ENCODE data around the gene CCSER2. TPM values are rescaled to one million over a fixed set of nuclear protein-coding genes. Genes with fewer than 3 reads are reported as not detected.
A peak's percentile ranks its signal among the peaks of the same experiment; 100 is the strongest.
"Not testable (repeated sequence)": the region's sequence is repeated elsewhere in the genome, so short reads cannot be mapped to it uniquely, and the experiment has no call there.

The CCSER2 gene
- total RNA-seq, 1 donor from 2014 or later: 52.3 TPM

GRCh38 chr10:84340632-84341537 lies 12.5 kb downstream of the CCSER2 start:
- H3K27me3 Mint-ChIP-seq (ENCODE audit: insufficient read depth): no peaks in the 10 kb centered on the region
- peak overlapping the region; percentile 88 for H3K27ac Mint-ChIP-seq
- H3K4me1 Mint-ChIP-seq (ENCODE audit: low read depth): peaks cover 63% of the 10 kb centered on the region
- H3K36me3 Mint-ChIP-seq (ENCODE audit: low read depth): peaks cover 33% of the 10 kb centered on the region
- H3K9me3 Mint-ChIP-seq: no peaks in the 10 kb centered on the region
- peak overlapping the region; percentile 38 for H3K4me3 Mint-ChIP-seq
- no peak for DNase-seq (ENCODE audit: low spot score)
- intact Hi-C loops (cut with micrococcal nuclease): no loop called here

- peaks cover 34% of the 10 kb centered on the region for H3K36me3 Mint-ChIP-seq (ENCODE audit: low read depth)
- peak overlapping the region; percentile 38 for H3K4me3 Mint-ChIP-seq
- intact Hi-C loops (cut with micrococcal nuclease): no loop called here
- H3K4me1 Mint-ChIP-seq (ENCODE audit: low read depth): peaks cover 63% of the 10 kb centered on the region
- H3K27ac Mint-ChIP-seq: peak overlapping the region; percentile 88
- no peaks in the 10 kb centered on the region for H3K9me3 Mint-ChIP-seq
- no peak for DNase-seq (ENCODE audit: low spot score)
- H3K27me3 Mint-ChIP-seq (ENCODE audit: insufficient read depth): no peaks in the 10 kb centered on the region
Observed at GRCh38 chr10:84341538-84341856, 13.1 kb downstream of the CCSER2 start.

DNA sequence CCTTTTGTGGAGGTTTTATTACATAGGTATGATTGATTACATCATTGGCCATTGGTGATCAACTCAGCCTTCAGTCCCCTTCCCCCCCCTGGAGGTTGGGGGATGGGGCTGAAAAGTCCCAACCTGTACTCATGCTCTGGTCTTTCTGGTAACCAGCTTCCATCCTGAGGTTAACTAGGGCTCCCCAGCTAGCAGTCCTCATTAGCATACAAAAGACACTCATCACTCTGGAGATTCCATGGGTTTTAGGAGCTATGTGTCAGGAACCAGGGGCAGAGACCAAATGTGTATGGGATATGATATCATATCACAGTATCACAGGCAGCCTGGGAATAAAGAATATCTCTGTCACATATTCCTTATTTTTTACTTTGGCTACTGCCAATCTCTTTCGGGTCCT lies 13.6 kb downstream of the CCSER2 start:
- H3K9me3 Mint-ChIP-seq: no peaks in the 10 kb centered on the region
- H3K27ac Mint-ChIP-seq: peak overlapping the region; percentile 88

GRCh38 chr10:84342584-84342983 lies 14.2 kb downstream of the CCSER2 start:
- Mint-ChIP-seq H3K9me3 (no peaks in the 10 kb centered on the region), H3K27ac (peak overlapping the region; percentile 88), H3K4me1 (ENCODE audit: low read depth) (peaks cover 63% of the 10 kb centered on the region), H3K27me3 (ENCODE audit: insufficient read depth) (no peaks in the 10 kb centered on the region), H3K36me3 (ENCODE audit: low read depth) (peaks cover 34% of the 10 kb centered on the region), H3K4me3 (peak overlapping the region; percentile 58)
- DNase-seq (ENCODE audit: low spot score): no peak
- intact Hi-C loops (cut with micrococcal nuclease): loop anchor here (1.0 to 2.0 kb wide), 2 partner anchors 13 to 14 kb away; no protein-coding TSS in a partner anchor

More for the DNA sequence above, 13.6 kb downstream of the CCSER2 start:
- intact Hi-C loops (cut with micrococcal nuclease): loop anchor here (1.0 to 2.0 kb wide), 2 partner anchors 13 to 15 kb away; no protein-coding TSS in a partner anchor
- no peaks in the 10 kb centered on the region for H3K27me3 Mint-ChIP-seq (ENCODE audit: insufficient read depth)
- H3K36me3 Mint-ChIP-seq (ENCODE audit: low read depth): peaks cover 34% of the 10 kb centered on the region
- H3K4me3 Mint-ChIP-seq: peak overlapping the region; percentile 58
- peaks cover 63% of the 10 kb centered on the region for H3K4me1 Mint-ChIP-seq (ENCODE audit: low read depth)
- no peak for DNase-seq (ENCODE audit: low spot score)

DNA sequence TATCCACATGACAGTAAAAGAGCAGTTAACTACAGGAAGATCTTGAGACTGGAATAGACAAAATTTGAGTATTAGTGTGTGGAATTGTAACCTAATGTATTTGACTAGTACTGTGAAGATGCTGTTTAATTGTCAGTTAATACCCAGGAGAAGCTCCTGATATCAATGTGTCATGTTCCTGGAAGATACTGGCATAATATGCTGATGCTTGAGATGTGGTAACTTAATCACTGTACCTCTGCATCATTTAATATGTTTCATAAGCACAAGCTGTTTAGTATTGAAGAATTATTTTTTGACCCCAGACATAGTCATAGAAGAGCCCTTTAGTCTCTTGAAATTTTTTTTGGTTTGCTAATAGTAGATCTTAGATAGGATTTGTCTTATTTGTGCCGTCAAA lies 15.4 kb downstream of the CCSER2 start:
- intact Hi-C loops (cut with micrococcal nuclease): loop anchor here (2.0 kb wide), 1 partner anchor 13 kb away; no protein-coding TSS in a partner anchor
- H3K4me1 Mint-ChIP-seq (ENCODE audit: low read depth): peaks cover 56% of the 10 kb centered on the region
- H3K9me3 Mint-ChIP-seq: no peaks in the 10 kb centered on the region

GRCh38 chr10:84344526-84344925 lies 16.1 kb downstream of the CCSER2 start:
- H3K4me1 Mint-ChIP-seq (ENCODE audit: low read depth): peaks cover 58% of the 10 kb centered on the region
- intact Hi-C loops (cut with micrococcal nuclease): no loop called here
- peak overlapping the region; percentile 2 for H3K4me3 Mint-ChIP-seq
- H3K27ac Mint-ChIP-seq: peak overlapping the region; percentile 7
- DNase-seq (ENCODE audit: low spot score): no peak
- no peaks in the 10 kb centered on the region for H3K27me3 Mint-ChIP-seq (ENCODE audit: insufficient read depth)
- peaks cover 29% of the 10 kb centered on the region for H3K36me3 Mint-ChIP-seq (ENCODE audit: low read depth)
- no peaks in the 10 kb centered on the region for H3K9me3 Mint-ChIP-seq

More for the DNA sequence above, 15.4 kb downstream of the CCSER2 start:
- no peak overlapping the region for H3K27ac Mint-ChIP-seq
- no peak overlapping the region for H3K4me3 Mint-ChIP-seq
- peaks cover 32% of the 10 kb centered on the region for H3K36me3 Mint-ChIP-seq (ENCODE audit: low read depth)
- no peaks in the 10 kb centered on the region for H3K27me3 Mint-ChIP-seq (ENCODE audit: insufficient read depth)
- no peak for DNase-seq (ENCODE audit: low spot score)

DNA sequence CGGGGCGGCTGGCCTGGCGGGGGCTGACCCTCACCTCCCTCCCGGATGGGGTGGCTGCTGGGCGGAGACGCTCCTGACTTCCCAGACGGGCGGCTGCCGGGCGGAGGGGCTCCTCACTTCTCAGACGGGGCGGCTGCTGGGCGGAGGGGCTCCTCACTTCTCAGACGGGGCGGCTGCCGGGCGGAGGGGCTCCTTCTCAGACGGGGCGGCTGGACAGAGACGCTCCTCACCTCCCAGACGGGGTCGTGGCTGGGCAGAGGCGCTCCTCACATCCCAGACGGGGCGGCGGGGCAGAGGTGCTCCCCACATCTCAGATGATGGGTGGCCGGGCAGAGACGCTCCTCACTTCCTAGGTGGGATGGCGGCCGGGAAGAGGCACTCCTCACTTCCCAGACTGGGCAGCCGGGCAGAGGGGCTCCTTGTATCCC lies 19.2 kb downstream of the CCSER2 start:
- intact Hi-C loops (cut with micrococcal nuclease); H3K27ac Mint-ChIP-seq; H3K4me3 Mint-ChIP-seq; H3K9me3 Mint-ChIP-seq; H3K27me3 Mint-ChIP-seq (ENCODE audit: insufficient read depth); DNase-seq (ENCODE audit: low spot score): not testable (repeated sequence)
- H3K36me3 Mint-ChIP-seq (ENCODE audit: low read depth): peaks cover 16% of the 10 kb centered on the region
- peaks cover 47% of the 10 kb centered on the region for H3K4me1 Mint-ChIP-seq (ENCODE audit: low read depth)

- peaks cover 12% of the 10 kb centered on the region for H3K36me3 Mint-ChIP-seq (ENCODE audit: low read depth)
- no peaks in the 10 kb centered on the region for H3K9me3 Mint-ChIP-seq
- DNase-seq (ENCODE audit: low spot score): no peak
- no peak overlapping the region for H3K27ac Mint-ChIP-seq
- no peaks in the 10 kb centered on the region for H3K27me3 Mint-ChIP-seq (ENCODE audit: insufficient read depth)
- intact Hi-C loops (cut with micrococcal nuclease): no loop called here
- H3K4me1 Mint-ChIP-seq (ENCODE audit: low read depth): peaks cover 47% of the 10 kb centered on the region
- H3K4me3 Mint-ChIP-seq: no peak overlapping the region
Observed at GRCh38 chr10:84348447-84348846, 20.1 kb downstream of the CCSER2 start.

DNA sequence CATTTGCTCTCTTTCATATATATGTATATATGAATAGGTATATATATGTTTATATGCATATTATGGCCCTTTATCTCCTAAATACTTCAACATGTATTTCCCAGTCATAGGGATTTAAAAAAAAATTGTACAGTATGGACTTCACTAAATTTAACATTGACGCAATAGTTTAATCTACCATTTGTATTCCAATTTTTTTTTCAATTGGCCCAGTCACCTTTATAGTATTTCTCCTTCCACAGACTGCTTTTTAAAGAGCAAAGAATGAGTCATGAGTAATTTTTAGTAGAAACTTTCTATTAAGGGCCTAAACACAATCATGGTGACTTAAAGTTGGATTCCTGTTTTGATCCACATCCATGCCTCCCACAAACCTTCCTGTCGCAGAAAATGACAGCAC lies 20.5 kb downstream of the CCSER2 start:
- Mint-ChIP-seq H3K4me1 (ENCODE audit: low read depth) (peaks cover 47% of the 10 kb centered on the region), H3K36me3 (ENCODE audit: low read depth) (peaks cover 10% of the 10 kb centered on the region), H3K27ac (no peak overlapping the region), H3K4me3 (no peak overlapping the region), H3K27me3 (ENCODE audit: insufficient read depth) (no peaks in the 10 kb centered on the region), H3K9me3 (no peaks in the 10 kb centered on the region)
- intact Hi-C loops (cut with micrococcal nuclease): no loop called here
- DNase-seq (ENCODE audit: low spot score): no peak

GRCh38 chr10:84352251-84352842 lies 24.0 kb downstream of the CCSER2 start:
- Mint-ChIP-seq H3K36me3 (ENCODE audit: low read depth) (peaks cover 9% of the 10 kb centered on the region), H3K4me3 (no peak overlapping the region), H3K27me3 (ENCODE audit: insufficient read depth) (no peaks in the 10 kb centered on the region), H3K4me1 (ENCODE audit: low read depth) (peaks cover 65% of the 10 kb centered on the region), H3K27ac (no peak overlapping the region), H3K9me3 (no peaks in the 10 kb centered on the region)
- intact Hi-C loops (cut with micrococcal nuclease): loop anchor here (1.0 to 2.0 kb wide), 5 partner anchors 18 to 185 kb away; no protein-coding TSS in a partner anchor
- peak; percentile 49 for DNase-seq (ENCODE audit: low spot score)

DNA sequence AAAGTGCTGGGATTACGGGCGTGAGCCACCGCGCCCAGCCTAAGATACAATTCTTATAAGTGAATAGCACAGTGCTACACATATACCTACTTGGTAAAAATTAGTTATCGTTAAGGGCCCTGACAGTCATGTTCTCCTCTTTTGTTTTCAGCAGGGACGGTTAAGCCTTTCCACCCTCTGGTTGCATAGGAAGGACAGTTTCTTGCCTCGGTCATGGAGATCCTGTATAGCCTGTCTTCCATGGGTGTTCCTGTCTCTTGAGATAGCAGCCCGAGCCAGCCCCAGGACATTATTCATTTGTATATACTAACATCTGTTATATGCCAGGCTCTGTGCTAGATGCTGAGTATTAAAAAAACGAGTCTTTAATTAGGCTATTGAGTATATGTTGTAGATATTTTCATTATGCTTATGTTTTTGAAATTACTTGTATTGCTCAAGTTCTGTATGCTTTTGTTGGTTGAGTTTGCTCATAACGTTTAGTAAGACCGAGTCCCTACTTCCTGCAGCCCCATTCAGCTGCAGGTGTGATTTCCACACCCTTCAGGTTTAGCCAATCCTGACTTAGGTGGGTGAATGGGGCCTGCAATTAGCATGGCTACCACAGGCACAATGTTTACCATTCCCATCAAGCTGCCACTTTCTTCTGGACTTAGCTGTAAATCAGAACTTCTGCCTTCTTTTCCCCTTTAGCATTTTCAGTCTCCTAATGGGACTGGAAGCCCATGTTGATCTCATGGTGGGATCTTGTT lies 24.8 kb downstream of the CCSER2 start:
- peaks cover 9% of the 10 kb centered on the region for H3K36me3 Mint-ChIP-seq (ENCODE audit: low read depth)
- H3K27me3 Mint-ChIP-seq (ENCODE audit: insufficient read depth): no peaks in the 10 kb centered on the region
- no peak overlapping the region for H3K4me3 Mint-ChIP-seq
- intact Hi-C loops (cut with micrococcal nuclease): loop anchor here (2.0 kb wide), 2 partner anchors 18 to 78 kb away; no protein-coding TSS in a partner anchor
- DNase-seq (ENCODE audit: low spot score): no peak
- no peak overlapping the region for H3K27ac Mint-ChIP-seq
- peaks cover 74% of the 10 kb centered on the region for H3K4me1 Mint-ChIP-seq (ENCODE audit: low read depth)
- H3K9me3 Mint-ChIP-seq: no peaks in the 10 kb centered on the region

DNA sequence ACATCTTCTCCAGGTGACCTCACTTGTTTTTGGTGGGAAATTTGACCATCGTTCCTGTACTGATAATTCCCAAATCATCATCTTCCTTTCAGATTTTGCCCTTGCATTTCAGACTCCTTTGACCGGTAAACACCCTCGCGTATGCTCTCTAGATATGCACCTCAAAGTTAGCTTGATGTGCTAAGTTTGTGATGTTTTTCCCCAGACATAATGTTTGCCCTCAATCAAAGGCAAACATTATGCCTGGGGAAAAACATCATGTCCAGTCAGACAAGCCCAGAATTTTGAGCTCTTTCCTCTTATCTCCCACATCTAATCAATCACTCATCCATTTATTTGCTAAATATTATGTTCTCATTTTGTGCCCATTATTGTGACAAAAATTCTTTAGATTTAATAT lies 26.2 kb downstream of the CCSER2 start:
- Mint-ChIP-seq H3K36me3 (ENCODE audit: low read depth) (peaks cover 8% of the 10 kb centered on the region), H3K4me1 (ENCODE audit: low read depth) (peaks cover 82% of the 10 kb centered on the region), H3K9me3 (no peaks in the 10 kb centered on the region), H3K4me3 (no peak overlapping the region), H3K27me3 (ENCODE audit: insufficient read depth) (no peaks in the 10 kb centered on the region), H3K27ac (peak overlapping the region; percentile 24)
- no peak for DNase-seq (ENCODE audit: low spot score)
- intact Hi-C loops (cut with micrococcal nuclease): no loop called here
